ENCODE results near the gene EIF3K.
"Not testable (repeated sequence)": the region's sequence is repeated elsewhere in the genome, so short reads cannot be mapped to it uniquely, and the experiment has no call there.

Gene EIF3K

GRCh38 chr19:38592940-38593339 is 26.0 kb upstream of the EIF3K start:
- H2AFZ ChIP-seq (ENCODE audit: low read length, unreplicated experiment) = no peak overlapping the region
- no peaks in the 10 kb centered on the region for H3K36me3 ChIP-seq (ENCODE audit: insufficient read depth, low read length)
- no peaks in the 10 kb centered on the region for H3K4me1 ChIP-seq (ENCODE audit: control insufficient read depth, insufficient read depth, low read length, unreplicated experiment)
- no peak overlapping the region for H3K4me3 ChIP-seq (ENCODE audit: low read depth, low read length)
- H3K79me2 ChIP-seq (ENCODE audit: control insufficient read depth, insufficient read depth, low read length, unreplicated experiment) = no peaks in the 10 kb centered on the region
- H3K27me3 ChIP-seq (ENCODE audit: insufficient read depth, low read length) = no peaks in the 10 kb centered on the region
- no peak overlapping the region for H3K27ac ChIP-seq (ENCODE audit: low read depth, low read length)

GRCh38 chr19:38596057-38596981 is 22.7 kb upstream of the EIF3K start:
- no peak overlapping the region for H2AFZ ChIP-seq (ENCODE audit: low read length, unreplicated experiment)
- no peaks in the 10 kb centered on the region for H3K27me3 ChIP-seq (ENCODE audit: insufficient read depth, low read length)
- H3K79me2 ChIP-seq (ENCODE audit: control insufficient read depth, insufficient read depth, low read length, unreplicated experiment) = no peaks in the 10 kb centered on the region
- H3K36me3 ChIP-seq (ENCODE audit: insufficient read depth, low read length) = no peaks in the 10 kb centered on the region
- no peak overlapping the region for H3K4me3 ChIP-seq (ENCODE audit: low read depth, low read length)
- no peaks in the 10 kb centered on the region for H3K4me1 ChIP-seq (ENCODE audit: control insufficient read depth, insufficient read depth, low read length, unreplicated experiment)
- H3K27ac ChIP-seq (ENCODE audit: low read depth, low read length) = no peak overlapping the region

GRCh38 chr19:38597075-38597474 is 21.9 kb upstream of the EIF3K start:
- no peaks in the 10 kb centered on the region for H3K4me1 ChIP-seq (ENCODE audit: control insufficient read depth, insufficient read depth, low read length, unreplicated experiment)
- H3K27me3 ChIP-seq (ENCODE audit: insufficient read depth, low read length) = no peaks in the 10 kb centered on the region
- H2AFZ ChIP-seq (ENCODE audit: low read length, unreplicated experiment) = no peak overlapping the region
- H3K79me2 ChIP-seq (ENCODE audit: control insufficient read depth, insufficient read depth, low read length, unreplicated experiment) = no peaks in the 10 kb centered on the region
- no peaks in the 10 kb centered on the region for H3K36me3 ChIP-seq (ENCODE audit: insufficient read depth, low read length)
- no peak overlapping the region for H3K27ac ChIP-seq (ENCODE audit: low read depth, low read length)
- no peak overlapping the region for H3K4me3 ChIP-seq (ENCODE audit: low read depth, low read length)

- no peaks in the 10 kb centered on the region for H3K4me1 ChIP-seq (ENCODE audit: control insufficient read depth, insufficient read depth, low read length, unreplicated experiment)
- H2AFZ ChIP-seq (ENCODE audit: low read length, unreplicated experiment) = no peak overlapping the region
- no peak overlapping the region for H3K4me3 ChIP-seq (ENCODE audit: low read depth, low read length)
- no peaks in the 10 kb centered on the region for H3K27me3 ChIP-seq (ENCODE audit: insufficient read depth, low read length)
- no peak overlapping the region for H3K27ac ChIP-seq (ENCODE audit: low read depth, low read length)
- H3K79me2 ChIP-seq (ENCODE audit: control insufficient read depth, insufficient read depth, low read length, unreplicated experiment) = no peaks in the 10 kb centered on the region
- H3K36me3 ChIP-seq (ENCODE audit: insufficient read depth, low read length) = no peaks in the 10 kb centered on the region
These were observed 19.3 kb upstream of the EIF3K start for GRCh38 chr19:38599722-38600121.

GRCh38 chr19:38602856-38603255 is 16.1 kb upstream of the EIF3K start:
- H3K27me3 ChIP-seq (ENCODE audit: insufficient read depth, low read length); H3K36me3 ChIP-seq (ENCODE audit: insufficient read depth, low read length); H3K4me3 ChIP-seq (ENCODE audit: low read depth, low read length): not testable (repeated sequence)

GRCh38 chr19:38606131-38606530 is 12.9 kb upstream of the EIF3K start:
- H3K79me2 ChIP-seq (ENCODE audit: control insufficient read depth, insufficient read depth, low read length, unreplicated experiment) = no peaks in the 10 kb centered on the region
- no peak overlapping the region for H3K4me3 ChIP-seq (ENCODE audit: low read depth, low read length)
- H3K4me1 ChIP-seq (ENCODE audit: control insufficient read depth, insufficient read depth, low read length, unreplicated experiment) = no peaks in the 10 kb centered on the region
- no peak overlapping the region for H3K27ac ChIP-seq (ENCODE audit: low read depth, low read length)
- no peaks in the 10 kb centered on the region for H3K36me3 ChIP-seq (ENCODE audit: insufficient read depth, low read length)
- no peaks in the 10 kb centered on the region for H3K27me3 ChIP-seq (ENCODE audit: insufficient read depth, low read length)
- H2AFZ ChIP-seq (ENCODE audit: low read length, unreplicated experiment) = no peak overlapping the region

More at GRCh38 chr19:38602856-38603255, 16.1 kb upstream of the EIF3K start:
- not testable (repeated sequence) for H3K79me2 ChIP-seq (ENCODE audit: control insufficient read depth, insufficient read depth, low read length, unreplicated experiment); H3K4me1 ChIP-seq (ENCODE audit: control insufficient read depth, insufficient read depth, low read length, unreplicated experiment); H3K27ac ChIP-seq (ENCODE audit: low read depth, low read length); H2AFZ ChIP-seq (ENCODE audit: low read length, unreplicated experiment)

- Histone ChIP-seq H3K27ac (ENCODE audit: low read depth, low read length) (no peak overlapping the region), H3K4me3 (ENCODE audit: low read depth, low read length) (no peak overlapping the region), H2AFZ (ENCODE audit: low read length, unreplicated experiment) (no peak overlapping the region), H3K27me3 (ENCODE audit: insufficient read depth, low read length) (no peaks in the 10 kb centered on the region), H3K79me2 (ENCODE audit: control insufficient read depth, insufficient read depth, low read length, unreplicated experiment) (peaks cover 4% of the 10 kb centered on the region), H3K36me3 (ENCODE audit: insufficient read depth, low read length) (no peaks in the 10 kb centered on the region), H3K4me1 (ENCODE audit: control insufficient read depth, insufficient read depth, low read length, unreplicated experiment) (no peaks in the 10 kb centered on the region)
These were observed 4.7 kb upstream of the EIF3K start for GRCh38 chr19:38614289-38614688.

- H3K4me1 ChIP-seq (ENCODE audit: control insufficient read depth, insufficient read depth, low read length, unreplicated experiment) = peaks cover 2% of the 10 kb centered on the region
These were observed 3.9 kb upstream of the EIF3K start for GRCh38 chr19:38615007-38615581.

GRCh38 chr19:38616265-38616664 is 2.7 kb upstream of the EIF3K start:
- H3K27ac ChIP-seq (ENCODE audit: low read depth, low read length) = no peak overlapping the region
- H3K36me3 ChIP-seq (ENCODE audit: insufficient read depth, low read length) = no peaks in the 10 kb centered on the region
- peaks cover 5% of the 10 kb centered on the region for H3K4me1 ChIP-seq (ENCODE audit: control insufficient read depth, insufficient read depth, low read length, unreplicated experiment)
- no peaks in the 10 kb centered on the region for H3K27me3 ChIP-seq (ENCODE audit: insufficient read depth, low read length)
- no peak overlapping the region for H2AFZ ChIP-seq (ENCODE audit: low read length, unreplicated experiment)
- peaks cover 15% of the 10 kb centered on the region for H3K79me2 ChIP-seq (ENCODE audit: control insufficient read depth, insufficient read depth, low read length, unreplicated experiment)
- no peak overlapping the region for H3K4me3 ChIP-seq (ENCODE audit: low read depth, low read length)

More at GRCh38 chr19:38615007-38615581, 3.9 kb upstream of the EIF3K start:
- Histone ChIP-seq H3K27ac (ENCODE audit: low read depth, low read length) (no peak overlapping the region), H3K27me3 (ENCODE audit: insufficient read depth, low read length) (no peaks in the 10 kb centered on the region), H3K36me3 (ENCODE audit: insufficient read depth, low read length) (no peaks in the 10 kb centered on the region), H3K4me3 (ENCODE audit: low read depth, low read length) (no peak overlapping the region), H3K79me2 (ENCODE audit: control insufficient read depth, insufficient read depth, low read length, unreplicated experiment) (peaks cover 12% of the 10 kb centered on the region), H2AFZ (ENCODE audit: low read length, unreplicated experiment) (no peak overlapping the region)

- Histone ChIP-seq H3K4me3 (ENCODE audit: low read depth, low read length) (no peak overlapping the region), H3K79me2 (ENCODE audit: control insufficient read depth, insufficient read depth, low read length, unreplicated experiment) (peaks cover 15% of the 10 kb centered on the region), H2AFZ (ENCODE audit: low read length, unreplicated experiment) (no peak overlapping the region), H3K27me3 (ENCODE audit: insufficient read depth, low read length) (no peaks in the 10 kb centered on the region), H3K4me1 (ENCODE audit: control insufficient read depth, insufficient read depth, low read length, unreplicated experiment) (peaks cover 5% of the 10 kb centered on the region), H3K27ac (ENCODE audit: low read depth, low read length) (no peak overlapping the region), H3K36me3 (ENCODE audit: insufficient read depth, low read length) (no peaks in the 10 kb centered on the region)
These were observed 1.7 kb upstream of the EIF3K start for GRCh38 chr19:38617283-38617763.

All from ACC112 (cell line).